HG03025 (cell line): Measurements from ENCODE around the gene C1orf35.
"Not testable (repeated sequence)": the region's sequence is repeated elsewhere in the genome, so short reads cannot be mapped to it uniquely, and the experiment has no call there.

Experiments
- ATAC-seq: cut with Tn5 transposase; IDR thresholded peaks from one replicate; pipeline ENCODE4 v1.9.1; 2021; ENCODE audit warnings: mild to moderate bottlenecking, moderate library complexity; ENCODE audit not compliant: unreplicated experiment, low FRiP score

Gene C1orf35

GRCh38 chr1:228142701-228143136 is 39.6 kb upstream of the C1orf35 start:
- no peak for ATAC-seq

GRCh38 chr1:228142155-228142691 is 39.1 kb upstream of the C1orf35 start:
- no peak for ATAC-seq

- ATAC-seq, result no peak
These were observed 38.3 kb upstream of the C1orf35 start for GRCh38 chr1:228141226-228142044.

- ATAC-seq, result no peak
These were observed 37.6 kb upstream of the C1orf35 start for GRCh38 chr1:228140724-228141225.

GRCh38 chr1:228139931-228140723 is 37.0 kb upstream of the C1orf35 start, which contains the start of gene GUK1:
GUK1 (plus strand) TSS chr1:228140279; CDS start chr1:228140303, 24 bp downstream.
- peak; percentile 91 for ATAC-seq

GRCh38 chr1:228139406-228139930 is 36.3 kb upstream of the C1orf35 start:
- no peak for ATAC-seq

GRCh38 chr1:228136901-228137300 is 33.8 kb upstream of the C1orf35 start:
- no peak for ATAC-seq

GRCh38 chr1:228134591-228134990 is 31.5 kb upstream of the C1orf35 start:
- no peak for ATAC-seq

GRCh38 chr1:228131766-228132165 is 28.6 kb upstream of the C1orf35 start:
- ATAC-seq, result no peak

GRCh38 chr1:228125185-228125584 is 22.1 kb upstream of the C1orf35 start:
- no peak for ATAC-seq

GRCh38 chr1:228123505-228123904 is 20.4 kb upstream of the C1orf35 start:
- ATAC-seq, result no peak

- ATAC-seq, result no peak
These were observed 19.9 kb upstream of the C1orf35 start for GRCh38 chr1:228122921-228123441.

- no peak for ATAC-seq
These were observed 17.8 kb upstream of the C1orf35 start for GRCh38 chr1:228120857-228121489.

GRCh38 chr1:228120351-228120750 is 17.2 kb upstream of the C1orf35 start:
- ATAC-seq, result no peak

GRCh38 chr1:228118040-228118439 is 14.9 kb upstream of the C1orf35 start:
- no peak for ATAC-seq

GRCh38 chr1:228117335-228117734 is 14.2 kb upstream of the C1orf35 start:
- ATAC-seq, result no peak

- ATAC-seq, result no peak
These were observed 11.7 kb upstream of the C1orf35 start for GRCh38 chr1:228114827-228115226.

GRCh38 chr1:228112617-228113016 is 9.5 kb upstream of the C1orf35 start:
- no peak for ATAC-seq

GRCh38 chr1:228112167-228112566 is 9.0 kb upstream of the C1orf35 start:
- ATAC-seq, result no peak

GRCh38 chr1:228111315-228111714 is 8.2 kb upstream of the C1orf35 start:
- not testable (repeated sequence) for ATAC-seq
